HL-60 (cell line): ENCODE results near the gene MLXIP.

Experiments used
- CTCF ChIP-seq: IDR thresholded peaks from one replicate; pipeline ENCODE4 v1.5.1; 2011; ENCODE audit warnings: low read length, control low read depth, inconsistent platforms; ENCODE audit not compliant: insufficient read depth
- GABPA ChIP-seq: IDR thresholded peaks from 2 replicates; pipeline ENCODE4 v1.6.1; 2012; ENCODE audit warnings: low read depth
- POLR2AphosphoS5 ChIP-seq: IDR thresholded peaks from 2 replicates; pipeline ENCODE4 v1.6.1; 2012; ENCODE audit warnings: low read depth
- REST ChIP-seq: IDR thresholded peaks from 2 replicates; pipeline ENCODE4 v1.6.1; 2012; ENCODE audit warnings: low read depth; ENCODE audit not compliant: insufficient replicate concordance
- SPI1 ChIP-seq: IDR thresholded peaks from 2 replicates; pipeline ENCODE4 v1.6.1; 2012; ENCODE audit warnings: low read depth, mild to moderate bottlenecking, borderline replicate concordance

- TF ChIP-seq CTCF, result no peak
- no peak for TF ChIP-seq REST
- no peak for TF ChIP-seq GABPA
- no peak for TF ChIP-seq POLR2AphosphoS5
- no peak for TF ChIP-seq SPI1
Measured at GRCh38 chr12:122072031-122072970, 6.3 kb upstream of the MLXIP start.
